IPS DF 4.7 (cell line): Measurements from ENCODE around the gene CPEB1.

Source experiments
- DNase-seq: peaks from one replicate; pipeline ENCODE4 v3.0.0-alpha.2; 2013; ENCODE audit warnings: low spot score; ENCODE audit errors: extremely low read depth

CPEB1 gene

DNA sequence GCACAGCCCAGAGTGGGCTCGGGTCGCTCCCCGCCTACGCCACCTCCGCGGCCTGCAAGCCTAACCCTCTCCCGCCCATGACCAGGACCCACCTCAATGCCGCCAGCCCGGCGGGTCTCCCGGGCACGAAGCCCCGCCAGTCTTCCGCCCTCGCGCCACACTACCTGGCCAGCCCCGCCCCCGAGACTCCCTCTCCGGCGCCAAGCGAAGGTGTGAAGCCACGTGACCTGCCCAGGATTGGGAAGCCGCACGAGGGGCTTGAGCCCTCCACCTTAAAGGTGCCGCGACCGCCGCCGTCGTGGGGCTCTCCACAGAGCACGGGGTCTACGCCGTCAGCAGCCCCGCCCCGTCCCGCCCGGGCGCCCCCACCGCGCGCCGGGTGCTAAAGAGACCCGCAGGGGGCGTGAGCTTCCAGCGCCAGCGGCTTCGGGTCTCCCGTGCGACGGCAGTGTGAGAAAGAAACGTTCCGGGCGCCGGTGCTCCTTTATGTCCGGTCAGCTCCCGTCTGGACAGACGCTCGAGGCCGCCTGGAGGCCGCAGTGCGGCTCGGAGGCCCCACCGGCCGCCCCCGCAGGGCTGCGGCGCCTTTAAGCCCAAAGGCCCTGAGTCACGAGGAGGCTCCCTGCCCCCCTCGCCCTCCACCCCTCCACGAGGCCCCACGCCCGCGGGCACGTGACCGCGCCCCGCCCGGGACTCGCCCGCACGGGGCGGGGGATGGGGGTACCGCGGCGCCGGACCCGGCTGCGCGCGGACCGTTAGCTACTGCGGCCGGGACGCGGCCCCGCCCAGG, at the start of gene CPEB1:
TSS of gene CPEB1 (minus strand) at position 319 of the 790 bp plus-strand sequence. CDS start 18,904 bp downstream, outside the sequence.
- DNase-seq, result no peak

DNA sequence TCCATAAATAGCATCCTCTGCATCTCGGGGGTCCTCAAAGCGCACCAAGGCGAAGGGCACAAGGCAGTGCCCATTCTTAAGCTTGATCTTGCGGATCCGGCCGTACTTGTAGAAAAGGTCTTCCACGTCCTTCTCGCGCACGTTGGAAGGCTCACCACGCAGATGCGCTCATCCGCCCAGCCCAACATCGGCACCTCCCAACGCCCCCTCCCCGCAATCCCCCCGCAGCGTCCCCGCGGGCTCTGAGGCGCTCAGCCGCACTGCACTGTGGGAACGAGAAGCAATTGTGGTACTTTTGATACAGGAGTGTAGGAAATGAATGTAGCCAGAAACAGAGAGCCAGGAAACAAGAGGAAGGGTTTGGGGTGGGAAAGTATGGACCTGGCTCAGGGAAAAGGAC, 45.0 kb upstream of the CPEB1 start:
- no peak for DNase-seq

DNA sequence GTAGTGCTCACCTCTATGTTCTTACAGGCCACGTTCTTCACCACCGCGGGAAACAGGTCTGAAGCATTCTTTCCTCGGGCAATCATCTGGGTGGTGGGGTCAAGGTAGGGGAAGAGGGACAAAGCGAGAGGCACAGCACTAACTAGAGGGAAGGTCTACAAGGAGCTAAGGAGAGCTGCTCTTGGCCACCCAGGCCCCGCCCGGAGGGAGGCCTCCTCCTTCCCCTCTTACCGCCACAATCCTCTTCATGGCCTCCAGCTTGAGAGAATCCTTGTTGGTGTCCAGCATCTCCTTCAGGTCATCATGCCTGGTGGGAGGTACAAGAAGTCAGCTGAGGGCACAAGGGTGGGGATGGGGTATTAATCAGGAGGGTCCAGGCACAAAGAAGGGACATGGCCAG, 42.0 kb upstream of the CPEB1 start:
- no peak for DNase-seq

DNA sequence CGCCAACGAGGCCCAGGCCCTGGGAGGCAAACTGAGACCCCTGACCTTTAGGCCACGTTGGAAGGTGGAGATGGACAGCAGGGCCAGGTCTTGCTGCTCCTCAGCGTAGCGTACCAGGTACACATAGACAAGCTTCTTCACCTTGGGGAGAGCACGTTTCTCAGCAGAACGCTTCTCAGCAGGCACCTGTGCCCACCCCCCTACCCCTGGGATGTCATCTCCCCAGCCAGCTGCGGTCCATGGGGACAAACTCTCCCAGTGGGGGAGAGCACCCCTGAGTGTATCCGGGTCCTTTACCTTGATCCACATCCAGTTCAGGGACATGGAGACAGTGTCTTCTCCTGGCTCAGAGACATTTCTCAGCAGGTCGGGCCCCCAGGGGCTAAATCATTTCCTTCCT, 41.5 kb upstream of the CPEB1 start:
- no peak for DNase-seq

DNA sequence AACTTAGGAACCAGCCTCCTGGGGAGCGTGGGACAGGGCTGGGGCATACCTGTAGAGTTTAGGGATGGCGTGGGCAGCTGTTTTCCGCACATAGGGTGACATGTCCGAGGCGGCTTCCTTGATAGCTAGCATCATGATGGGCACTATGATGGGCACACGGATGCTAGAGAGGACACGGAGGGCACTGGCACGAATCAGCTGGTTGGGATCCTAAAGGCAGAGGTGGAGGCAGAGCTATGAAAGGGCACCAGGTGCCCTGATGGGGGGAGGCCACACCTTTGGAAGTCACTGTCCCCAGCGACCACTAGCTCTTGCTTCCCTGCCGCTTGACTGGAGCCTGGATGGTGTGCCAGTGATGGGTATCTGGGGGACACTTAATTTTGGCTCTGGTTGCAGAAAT, 34.2 kb upstream of the CPEB1 start:
- no peak for DNase-seq

DNA sequence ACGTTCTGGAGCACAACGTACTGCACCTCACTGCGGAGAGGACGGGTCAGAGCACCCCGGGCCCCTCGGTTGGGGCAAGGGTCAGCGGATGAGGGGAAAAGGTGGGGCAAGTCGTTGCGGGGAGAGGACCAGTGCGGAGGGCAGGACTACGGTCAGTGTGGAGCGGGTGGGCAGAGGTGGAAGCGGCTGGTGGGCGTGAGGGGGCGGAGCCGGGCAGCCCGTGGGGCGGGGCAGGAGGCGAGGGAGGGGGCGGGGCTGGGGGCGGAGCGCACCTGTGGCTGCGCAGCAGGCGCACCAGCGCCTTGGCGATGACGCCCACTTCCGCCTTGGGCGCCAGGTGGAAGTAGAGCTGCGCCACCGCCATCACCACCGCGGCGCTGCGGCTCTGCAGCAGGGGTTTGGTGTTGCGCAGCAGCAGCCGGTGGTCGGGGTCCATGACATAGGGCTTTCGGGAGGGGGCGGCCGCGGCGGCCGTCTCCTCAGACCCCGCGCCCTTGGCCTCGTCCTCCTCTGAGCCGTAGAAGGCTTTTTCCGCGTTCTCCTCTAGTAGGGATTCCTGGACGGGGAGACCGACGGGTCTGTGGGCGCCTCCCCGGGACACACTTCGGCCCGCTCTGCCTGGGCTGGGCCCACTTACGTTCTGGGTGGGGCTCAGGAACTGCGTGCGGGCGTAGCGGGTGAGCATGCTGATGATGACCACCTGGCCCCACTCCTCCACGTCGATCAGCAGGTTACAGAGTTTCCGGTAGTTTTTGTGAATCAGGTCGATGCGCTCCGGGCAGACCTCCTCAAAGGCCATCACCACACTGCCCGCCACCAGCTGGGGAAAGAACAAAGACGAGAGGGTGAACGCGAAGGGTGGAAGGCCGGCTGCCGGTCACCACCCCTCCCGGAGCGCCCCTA, 33.3 kb upstream of the CPEB1 start:
- peak; percentile 72 for DNase-seq

DNA sequence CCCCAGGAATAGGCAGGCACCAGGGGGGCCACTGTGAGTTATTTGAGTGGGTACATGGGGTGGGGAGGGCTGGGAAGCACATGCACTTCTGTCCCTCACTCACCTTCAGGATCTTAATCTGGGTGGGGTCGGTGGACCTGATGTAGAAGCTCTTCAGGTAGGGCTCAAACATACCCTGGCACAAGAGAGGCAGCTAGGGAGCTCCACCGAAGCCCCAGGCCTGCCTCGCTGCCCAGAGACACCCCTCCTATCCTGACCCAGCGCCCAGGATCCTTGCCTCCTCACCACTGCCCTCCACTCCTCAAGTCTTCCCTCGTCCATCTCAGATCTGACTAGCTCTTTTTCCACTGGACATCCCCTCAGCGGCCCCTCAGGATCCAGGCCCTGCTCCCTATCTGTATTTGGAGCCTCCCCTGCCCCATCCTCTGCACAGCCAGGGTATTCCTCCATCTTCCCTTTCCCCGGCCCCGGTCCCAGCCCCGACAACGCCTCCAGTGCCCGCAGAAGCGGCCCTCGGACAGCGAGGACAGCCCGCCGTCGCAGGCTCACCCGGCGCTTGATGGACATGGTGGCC, 32.5 kb upstream of the CPEB1 start:
- DNase-seq, result no peak

DNA sequence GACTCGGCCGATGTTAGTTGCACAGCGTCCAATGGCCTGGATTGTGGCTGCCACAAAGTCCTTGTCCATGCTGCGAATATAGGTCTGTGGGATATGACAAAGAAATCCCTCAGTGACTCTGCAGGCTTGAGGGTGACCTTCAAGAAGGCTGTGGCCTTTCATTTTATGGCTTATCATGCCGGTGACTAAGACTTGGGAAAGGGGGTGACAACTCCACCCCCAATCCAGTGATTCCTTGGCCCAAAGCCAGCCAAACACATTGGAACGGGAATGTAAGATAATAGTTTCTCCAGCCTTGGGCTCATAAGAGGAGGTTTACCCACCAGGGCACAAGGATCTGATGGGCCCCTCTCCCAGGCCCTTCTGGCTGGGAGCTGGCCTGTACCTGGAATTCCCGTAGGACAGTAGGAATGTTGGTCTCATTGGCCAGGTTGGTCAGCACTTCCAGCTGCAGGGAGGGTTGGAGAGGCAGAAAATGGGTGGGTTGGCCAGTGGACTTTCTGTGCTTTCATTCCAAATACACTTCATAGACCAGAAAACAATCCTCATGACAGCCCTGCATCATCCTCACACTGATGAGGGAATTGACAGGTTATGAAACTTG, 30.7 kb upstream of the CPEB1 start:
- no peak for DNase-seq

DNA sequence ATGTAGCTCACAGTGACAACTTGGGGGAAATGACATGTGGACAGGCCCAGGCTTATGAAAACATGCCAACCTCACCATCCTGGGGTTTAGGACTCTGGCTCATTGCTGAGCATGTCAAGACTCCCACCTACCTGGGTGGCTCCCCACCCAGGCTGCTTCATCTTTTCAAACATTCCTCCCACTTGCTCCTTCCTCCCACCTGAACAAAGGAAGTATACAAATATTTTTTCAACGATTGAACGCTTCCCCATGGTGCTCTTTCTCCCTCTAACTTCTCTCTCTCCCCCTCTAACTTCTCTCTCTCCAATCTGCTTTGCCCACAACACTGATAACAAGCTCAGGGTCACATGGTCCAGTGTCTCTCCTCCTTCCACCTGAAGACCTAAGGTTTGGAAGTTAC, 27.7 kb upstream of the CPEB1 start:
- DNase-seq, result no peak

DNA sequence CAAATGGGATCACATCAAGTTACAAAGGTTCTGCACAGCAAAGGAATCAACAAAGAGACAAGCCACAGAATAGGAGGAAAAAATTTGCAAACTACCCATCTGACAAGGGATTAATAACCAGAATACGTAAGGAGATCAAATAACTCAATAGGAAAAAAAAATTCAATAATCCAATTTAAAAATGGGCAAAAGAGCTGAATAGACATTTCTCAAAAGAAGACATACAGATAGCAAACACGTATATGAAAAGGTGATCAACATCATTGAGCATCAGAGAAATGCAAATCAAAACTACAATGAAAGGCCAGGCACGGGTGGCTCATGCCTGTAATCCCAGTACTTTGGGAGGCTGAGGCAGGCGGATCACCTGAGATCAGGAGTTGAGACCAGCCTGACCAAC, 23.5 kb upstream of the CPEB1 start:
- no peak for DNase-seq

DNA sequence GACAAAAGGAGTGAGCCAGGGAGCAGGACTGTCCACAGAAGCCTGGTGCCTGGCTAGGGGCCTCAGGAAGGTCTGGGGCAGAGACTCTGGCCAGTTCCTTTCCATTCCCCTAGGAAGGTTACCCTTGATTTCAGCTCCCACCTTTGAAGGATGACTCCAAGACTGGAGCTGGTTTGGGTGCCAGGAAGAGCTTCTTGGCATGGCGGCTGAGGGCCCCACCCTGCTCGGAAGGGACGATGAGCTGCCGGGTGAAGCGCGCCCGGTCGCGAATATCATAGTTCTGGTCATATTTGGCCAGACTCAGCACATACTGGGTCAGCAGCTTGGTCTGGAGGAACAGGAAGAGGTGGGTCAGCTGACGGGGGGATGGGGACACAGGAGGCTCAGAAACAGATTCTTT, 19.4 kb upstream of the CPEB1 start:
- no peak for DNase-seq

DNA sequence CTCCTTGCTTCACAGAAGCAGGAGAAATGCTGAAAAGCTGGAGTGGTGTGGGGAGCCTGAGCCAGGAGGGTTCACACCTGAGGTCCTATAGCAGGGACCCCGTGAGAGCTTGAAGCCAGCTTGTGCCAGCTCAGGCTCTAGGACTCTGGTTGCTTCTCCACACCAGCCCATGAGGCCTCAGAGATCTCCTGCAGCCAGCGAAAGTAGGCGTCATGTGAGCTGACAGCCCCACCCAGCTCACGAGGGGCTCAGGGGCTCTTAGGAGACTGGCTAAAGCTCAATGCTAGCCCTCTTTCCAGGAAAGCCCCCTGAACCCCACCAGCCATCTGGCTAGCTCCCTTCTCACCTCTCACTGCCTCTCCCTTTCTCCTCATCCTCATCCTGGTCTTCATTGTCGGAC, 16.9 kb upstream of the CPEB1 start:
- no peak for DNase-seq

DNA sequence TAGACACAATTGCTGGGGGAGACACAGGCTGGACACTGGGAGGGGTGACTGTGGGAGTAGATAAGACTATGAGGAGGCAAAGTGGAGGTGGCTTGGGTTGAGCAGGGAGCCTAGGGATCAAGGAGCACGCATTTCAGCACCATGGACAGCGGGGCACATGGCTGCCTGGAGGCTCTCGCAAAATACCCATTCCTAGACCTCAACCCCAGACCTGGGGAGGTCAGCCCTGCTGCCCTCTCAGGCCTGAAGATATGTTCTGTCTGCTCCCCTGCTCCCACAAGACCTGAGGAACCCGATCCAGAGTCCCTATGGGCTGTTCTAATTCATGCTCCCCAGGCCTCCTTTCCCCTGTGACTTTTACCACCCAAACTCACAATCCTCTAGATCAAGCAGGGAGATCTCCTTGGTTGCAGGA, 16.0 kb upstream of the CPEB1 start:
- no peak for DNase-seq

DNA sequence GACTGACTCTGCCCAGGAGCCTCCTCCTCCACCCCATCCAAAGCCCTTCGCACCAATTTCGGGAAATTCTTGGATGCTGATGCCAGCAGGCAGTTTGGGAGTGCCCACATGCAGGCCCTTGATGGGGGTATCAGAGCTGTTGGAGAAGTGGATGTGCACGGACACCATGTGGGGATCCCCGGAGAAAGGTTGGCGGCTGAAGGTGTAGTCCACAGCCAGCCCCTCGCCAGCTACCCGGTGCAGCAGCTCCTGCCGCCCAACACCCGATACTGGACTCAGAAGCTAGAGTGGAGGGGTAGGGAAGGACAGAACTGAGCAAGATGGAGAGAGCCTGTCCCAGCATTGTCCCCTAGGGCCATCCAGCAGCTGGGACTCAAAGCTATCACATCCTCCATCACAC, 15.5 kb upstream of the CPEB1 start:
- DNase-seq, result no peak

DNA sequence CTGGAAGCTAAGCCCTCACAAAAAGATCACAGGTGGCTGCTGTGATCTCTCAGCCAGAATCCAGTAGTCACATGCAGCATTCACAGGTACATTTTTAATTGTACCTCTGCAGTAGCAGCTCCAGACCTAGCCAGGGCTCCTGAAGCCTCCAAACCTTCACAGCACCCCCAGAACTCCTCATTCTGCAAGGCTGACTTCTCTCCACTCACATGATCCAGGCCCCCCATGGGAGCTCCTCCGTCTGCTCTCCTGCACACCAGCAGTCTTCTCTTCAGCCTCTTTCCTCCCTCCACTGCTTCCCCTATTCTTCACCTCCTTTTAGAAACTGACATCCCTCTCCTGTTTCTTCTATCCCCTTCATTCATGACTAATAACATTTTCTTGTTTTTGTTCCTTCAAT, 13.2 kb upstream of the CPEB1 start:
- DNase-seq, result no peak

DNA sequence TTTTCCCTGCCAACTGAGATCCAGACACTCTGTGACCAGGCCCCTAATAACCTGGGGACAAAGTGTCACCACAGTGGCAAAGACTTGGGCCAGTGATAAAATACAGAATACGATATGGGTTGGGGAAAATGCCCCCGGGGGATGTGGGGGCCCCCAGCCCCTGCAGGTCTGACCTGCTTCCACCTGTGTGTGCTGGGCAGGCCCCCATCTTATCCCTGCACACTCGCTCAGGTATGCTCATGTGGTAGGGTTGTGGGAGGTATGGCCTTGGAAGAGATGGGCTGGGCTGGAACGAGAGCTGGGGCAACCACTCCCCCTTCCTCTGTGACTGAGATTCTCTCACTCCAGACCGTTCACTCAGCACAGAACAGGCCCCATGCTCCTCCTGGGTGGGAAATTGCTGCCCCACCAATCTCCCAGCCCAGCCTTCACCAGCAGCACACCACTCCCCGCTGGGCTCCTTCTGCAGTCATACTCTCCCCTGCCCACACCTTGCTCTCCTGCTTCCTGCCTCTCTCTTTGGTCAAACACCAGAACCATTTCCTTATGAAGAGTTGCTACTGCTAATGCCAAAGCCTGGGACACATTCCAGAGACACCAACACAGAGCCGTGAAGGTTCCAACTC, 9.6 kb upstream of the CPEB1 start:
- no peak for DNase-seq

DNA sequence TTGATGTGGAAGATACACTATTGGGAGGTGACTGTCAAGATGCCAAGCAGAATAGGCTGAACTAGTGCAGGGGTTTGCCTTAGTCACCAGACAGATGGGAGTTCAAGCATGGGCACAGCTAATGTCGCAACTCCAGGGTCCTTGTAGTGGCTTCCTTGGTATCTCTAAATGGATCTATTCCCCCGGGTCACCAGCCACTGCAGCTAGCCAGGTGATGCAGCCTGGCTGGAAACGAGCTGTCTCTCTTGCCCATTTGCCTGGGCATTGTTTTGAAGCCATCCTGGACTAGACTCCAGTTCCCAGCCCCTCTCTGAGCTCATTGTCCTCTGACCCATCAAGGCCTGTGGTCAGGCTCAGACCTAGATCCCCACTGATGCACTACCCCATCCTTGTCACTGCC, 8.4 kb upstream of the CPEB1 start:
- no peak for DNase-seq

DNA sequence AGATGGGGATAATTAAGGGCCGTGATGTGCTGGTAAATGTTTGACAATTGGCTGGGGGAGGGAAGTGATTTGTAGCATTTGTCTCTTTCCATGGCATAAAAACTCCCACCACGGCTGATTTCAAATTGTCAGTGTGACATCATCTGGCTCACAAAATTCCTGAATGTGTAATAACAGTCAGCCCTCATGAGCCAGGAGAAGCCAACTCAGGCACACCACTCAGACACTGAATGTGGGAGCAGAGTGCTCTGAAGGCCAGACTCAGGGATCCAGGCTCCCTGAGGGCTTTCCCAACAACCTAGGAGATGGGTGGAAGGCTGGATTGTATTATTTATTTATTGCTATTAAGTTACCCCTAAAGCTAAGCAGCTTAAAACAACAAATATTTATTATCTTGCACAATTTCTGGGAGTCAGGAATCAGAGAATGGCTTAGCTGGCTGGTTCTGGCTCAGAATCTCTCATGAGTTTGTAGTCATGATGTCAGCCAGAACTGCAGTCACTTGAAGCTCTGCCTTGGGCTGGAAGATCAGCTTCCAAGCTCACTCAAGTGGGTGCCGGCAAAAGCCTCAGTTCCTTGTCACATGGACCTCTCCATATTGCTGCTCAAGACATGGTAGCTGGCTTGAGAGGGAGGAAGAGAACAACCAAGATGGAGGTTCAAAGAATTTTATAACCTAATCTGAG, 6.5 kb upstream of the CPEB1 start:
- no peak for DNase-seq

DNA sequence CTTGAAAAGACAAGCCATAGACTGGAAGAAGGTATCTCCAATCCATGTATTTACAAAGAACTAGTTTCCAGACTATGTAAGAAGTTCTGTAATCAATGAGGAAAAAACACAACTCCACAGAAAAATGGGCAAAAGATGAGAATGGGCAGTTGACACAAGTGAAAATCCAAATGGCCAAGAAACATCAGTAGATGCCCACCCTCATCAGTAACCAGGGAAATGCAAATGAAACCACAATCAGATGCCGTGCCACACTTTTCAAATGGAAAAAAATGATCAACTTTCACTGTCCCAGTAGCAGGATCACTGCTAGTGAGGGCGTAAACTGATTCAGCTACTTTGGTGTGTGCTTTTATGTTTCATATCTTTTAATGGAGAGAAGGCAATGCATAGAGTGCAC, 4.5 kb upstream of the CPEB1 start:
- DNase-seq, result no peak

DNA sequence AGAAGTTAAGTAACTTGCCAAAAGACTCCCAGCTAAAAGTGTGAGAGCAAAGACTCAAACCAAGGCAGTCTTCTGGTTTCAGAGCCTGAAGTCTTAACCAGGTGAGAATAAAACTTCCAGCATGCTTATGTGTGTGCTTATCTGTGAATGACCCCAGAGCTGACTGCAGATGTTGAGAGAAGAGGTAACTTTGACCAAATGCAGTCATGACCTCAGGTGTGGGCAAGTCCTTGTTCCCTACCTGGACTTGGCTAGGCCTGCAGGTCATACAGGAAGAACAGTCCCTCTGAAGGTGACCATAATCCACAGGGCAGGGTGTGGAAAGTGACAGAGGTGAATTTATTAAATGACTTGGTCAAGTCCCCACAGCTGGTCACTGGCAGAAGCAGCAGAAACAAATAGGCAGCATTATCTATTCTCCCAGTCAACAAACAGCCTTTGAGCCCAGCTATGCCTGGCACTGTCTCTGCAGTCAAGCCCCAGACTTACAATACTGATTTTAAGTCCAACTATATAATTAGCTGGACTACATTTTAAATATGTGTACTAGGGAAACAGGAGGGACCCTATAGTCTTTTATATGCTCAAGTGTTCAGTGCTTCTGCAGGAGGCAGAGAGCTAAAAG, 3.0 kb upstream of the CPEB1 start:
- no peak for DNase-seq
